Measurements from ENCODE around the gene TMEM95.
A peak's percentile ranks its signal among the peaks of the same experiment; 100 is the strongest.

Gene TMEM95

DNA sequence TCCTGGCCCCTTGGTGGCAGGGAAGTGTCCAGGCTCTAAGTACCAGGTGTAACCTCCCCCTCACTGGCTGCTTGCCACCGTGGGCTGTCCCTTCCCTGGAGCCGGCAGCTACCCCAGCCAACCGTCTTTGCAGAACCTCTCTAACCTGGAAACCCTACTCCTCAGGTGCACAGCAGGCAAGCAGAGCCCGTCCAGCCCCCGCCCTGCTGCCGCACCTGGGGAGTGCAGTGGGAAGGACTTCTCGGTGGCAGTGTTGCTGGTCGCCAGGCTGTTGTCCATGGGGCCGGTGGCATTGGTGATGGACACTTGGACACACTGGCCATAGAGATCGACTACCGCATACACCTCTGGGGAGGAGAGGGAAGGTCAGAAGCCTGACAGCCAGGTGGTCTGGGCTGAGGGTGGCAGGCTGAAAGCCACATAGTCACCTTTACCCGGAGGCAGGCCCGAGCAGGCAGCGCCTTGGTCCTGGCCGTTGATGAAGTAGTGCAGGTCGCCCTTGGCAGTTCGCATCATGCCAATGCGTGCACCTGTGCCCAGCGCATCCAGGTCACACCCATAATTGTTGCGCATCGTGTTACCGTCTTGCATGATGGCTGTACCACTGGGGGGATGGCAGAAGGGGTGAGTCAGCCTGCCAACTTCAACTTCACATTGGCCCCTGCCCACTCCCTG is 32.3 kb upstream of the TMEM95 start:
- DNase-seq (ENCODE audit: insufficient read length, low spot score) (peak; percentile 6), FAIRE-seq (no peak)
- TF ChIP-seq PAX5 (IDR thresholded peaks at IDR 0.05; ENCODE audit: insufficient read depth, low read length, severe bottlenecking) (no peak), SPI1 (IDR thresholded peaks at IDR 0.05; ENCODE audit: low read depth, low read length) (no peak)

DNA sequence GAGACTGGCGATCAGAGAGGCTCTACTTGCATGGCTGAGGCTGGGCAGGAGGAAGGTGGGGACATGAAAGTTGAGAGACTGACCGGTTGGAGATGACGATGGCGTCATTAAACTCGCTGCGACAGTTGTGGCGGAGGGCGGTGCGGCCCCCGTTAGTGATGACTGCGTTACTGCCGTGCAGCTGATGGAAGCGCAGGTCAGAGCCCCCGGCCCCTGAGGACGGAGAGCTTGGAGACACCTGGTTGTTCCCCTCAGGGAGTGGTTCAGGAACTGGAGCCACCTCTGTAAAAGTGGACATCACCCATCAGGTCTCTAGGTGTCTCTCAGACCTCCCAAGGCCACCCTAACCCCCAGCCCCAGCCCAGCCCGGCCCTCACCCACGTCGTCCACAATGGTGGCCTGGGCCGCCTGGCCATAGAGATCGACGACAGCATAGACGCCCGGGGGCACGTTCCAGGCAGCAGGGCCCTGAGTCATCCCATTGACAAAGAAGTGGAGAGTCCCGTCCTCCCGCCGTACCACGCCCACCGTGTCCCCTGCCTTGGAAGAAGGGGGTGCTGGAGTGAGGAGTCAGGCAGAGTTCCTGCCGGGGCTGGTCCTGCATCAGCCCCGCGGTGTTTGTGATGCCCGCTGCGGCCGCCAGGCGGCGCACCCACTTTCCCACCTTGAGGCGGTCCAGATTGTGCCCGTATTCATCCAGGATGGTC is 31.1 kb upstream of the TMEM95 start:
- no peak for TF ChIP-seq SPI1 (IDR thresholded peaks at IDR 0.05; ENCODE audit: low read depth, low read length)
- TF ChIP-seq TAF1 (IDR thresholded peaks at IDR 0.05; ENCODE audit: low read depth, low read length), result no peak
- TF ChIP-seq POU2F2 (IDR thresholded peaks at IDR 0.05; ENCODE audit: low read depth, low read length), result no peak
- no peak for TF ChIP-seq POLR2AphosphoS5 (IDR thresholded peaks at IDR 0.05; ENCODE audit: low read depth, low read length)
- TF ChIP-seq POLR2A (IDR thresholded peaks at IDR 0.05; ENCODE audit: low read depth, low read length), result no peak
- no peak for TF ChIP-seq PAX5 (IDR thresholded peaks at IDR 0.05; ENCODE audit: insufficient read depth, low read length, severe bottlenecking)
- FAIRE-seq (peak; percentile 90), DNase-seq (ENCODE audit: insufficient read length, low spot score) (peak; percentile 86)

DNA sequence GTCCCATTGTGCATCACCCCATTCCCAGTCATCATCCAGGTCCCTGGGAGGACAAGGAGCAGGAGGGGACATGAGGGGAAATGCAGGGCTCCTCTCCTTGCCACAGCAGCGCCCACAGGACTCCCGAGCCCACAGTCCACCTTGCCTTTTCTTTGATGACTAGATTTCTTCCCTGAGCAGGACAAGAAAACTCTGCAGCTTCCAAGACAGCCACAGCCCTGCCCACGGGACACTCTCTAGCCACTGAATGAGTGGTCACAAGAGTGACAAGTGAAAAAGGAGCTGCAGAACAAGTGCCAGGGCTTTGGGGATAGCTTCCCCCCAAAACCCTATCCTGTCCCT is 30.5 kb upstream of the TMEM95 start:
- no peak for DNase-seq (ENCODE audit: insufficient read length, low spot score)
- FAIRE-seq, result no peak
- TF ChIP-seq PAX5 (IDR thresholded peaks at IDR 0.05; ENCODE audit: insufficient read depth, low read length, severe bottlenecking) (no peak), POLR2A (IDR thresholded peaks at IDR 0.05; ENCODE audit: low read depth, low read length) (no peak), SPI1 (IDR thresholded peaks at IDR 0.05; ENCODE audit: low read depth, low read length) (no peak), POLR2AphosphoS5 (IDR thresholded peaks at IDR 0.05; ENCODE audit: low read depth, low read length) (no peak), POU2F2 (IDR thresholded peaks at IDR 0.05; ENCODE audit: low read depth, low read length) (no peak), TAF1 (IDR thresholded peaks at IDR 0.05; ENCODE audit: low read depth, low read length) (no peak)

DNA sequence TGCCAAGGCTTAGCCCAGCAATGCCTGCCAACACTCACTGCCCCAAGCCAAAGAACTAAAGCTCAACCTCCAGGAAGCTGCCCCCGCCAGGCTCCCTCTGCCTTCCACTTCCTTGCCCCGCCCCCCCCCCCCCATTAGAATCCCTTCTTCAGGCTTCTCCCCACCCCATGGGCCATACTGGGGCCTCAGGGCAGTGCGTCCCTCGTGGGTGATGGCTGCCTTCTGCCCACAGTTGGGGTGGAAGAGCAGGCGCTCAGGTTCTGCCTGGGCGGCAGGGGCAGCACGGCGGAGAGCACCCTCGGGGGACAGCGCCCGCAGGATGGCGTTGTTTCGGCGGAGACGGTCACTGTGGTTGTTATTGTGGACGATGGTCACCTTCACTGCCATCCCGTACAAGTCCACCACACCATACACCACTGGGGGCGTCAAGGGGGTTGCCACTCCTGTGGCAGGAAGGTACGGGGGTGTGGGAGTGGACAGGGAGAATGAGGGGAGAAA is 29.9 kb upstream of the TMEM95 start:
- TF ChIP-seq POLR2A (IDR thresholded peaks at IDR 0.05; ENCODE audit: low read depth, low read length) (no peak), POU2F2 (IDR thresholded peaks at IDR 0.05; ENCODE audit: low read depth, low read length) (no peak), PAX5 (IDR thresholded peaks at IDR 0.05; ENCODE audit: insufficient read depth, low read length, severe bottlenecking) (no peak), TAF1 (IDR thresholded peaks at IDR 0.05; ENCODE audit: low read depth, low read length) (no peak), SPI1 (IDR thresholded peaks at IDR 0.05; ENCODE audit: low read depth, low read length) (no peak), POLR2AphosphoS5 (IDR thresholded peaks at IDR 0.05; ENCODE audit: low read depth, low read length) (no peak)

DNA sequence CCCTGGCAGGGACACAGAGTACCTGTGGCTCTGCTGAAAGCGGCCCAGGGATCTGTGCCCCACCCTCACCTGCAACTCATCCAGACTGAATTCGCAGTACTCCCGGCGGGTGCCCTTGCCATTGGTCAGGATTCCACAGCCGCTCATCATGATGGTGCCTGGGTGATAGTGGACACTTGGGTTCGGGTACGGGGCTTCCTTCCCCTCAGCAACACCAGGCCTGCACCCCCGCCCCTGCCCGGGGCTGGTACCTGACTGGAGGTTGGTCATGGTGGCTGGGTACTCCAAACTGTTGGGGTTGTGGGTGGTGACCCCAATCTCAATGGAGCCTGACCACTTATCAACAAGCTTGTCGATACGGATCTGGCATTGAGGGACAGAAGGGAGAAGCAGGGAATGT is 28.8 kb upstream of the TMEM95 start:
- FAIRE-seq (no peak), DNase-seq (ENCODE audit: insufficient read length, low spot score) (no peak)
- TF ChIP-seq PAX5 (IDR thresholded peaks at IDR 0.05; ENCODE audit: insufficient read depth, low read length, severe bottlenecking) (no peak), SPI1 (IDR thresholded peaks at IDR 0.05; ENCODE audit: low read depth, low read length) (no peak), TAF1 (IDR thresholded peaks at IDR 0.05; ENCODE audit: low read depth, low read length) (no peak), POLR2AphosphoS5 (IDR thresholded peaks at IDR 0.05; ENCODE audit: low read depth, low read length) (no peak), POLR2A (IDR thresholded peaks at IDR 0.05; ENCODE audit: low read depth, low read length) (no peak), POU2F2 (IDR thresholded peaks at IDR 0.05; ENCODE audit: low read depth, low read length) (no peak)

More for the DNA sequence above, 29.9 kb upstream of the TMEM95 start:
- no peak for DNase-seq (ENCODE audit: insufficient read length, low spot score)
- FAIRE-seq, result no peak

DNA sequence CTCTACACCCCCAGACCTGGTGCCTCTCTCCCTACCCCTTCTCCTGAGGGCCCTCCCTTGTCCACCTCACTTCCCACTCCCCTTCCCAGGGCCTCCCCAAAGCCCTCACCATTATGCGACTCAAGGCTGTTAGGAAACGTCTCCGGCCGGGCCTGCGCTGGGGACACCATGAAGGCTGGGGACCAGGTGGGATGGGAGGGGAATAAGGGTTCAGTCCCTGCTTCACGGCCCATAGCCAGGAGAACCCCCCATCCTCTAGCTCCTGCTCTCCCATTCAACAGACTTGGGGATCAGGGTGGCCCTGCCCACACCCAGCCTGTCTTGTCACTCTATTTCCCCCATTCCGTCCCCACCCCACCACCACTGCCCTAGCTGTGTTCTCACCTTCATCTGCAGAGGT is 27.9 kb upstream of the TMEM95 start:
- FAIRE-seq, result no peak
- TF ChIP-seq POLR2A (IDR thresholded peaks at IDR 0.05; ENCODE audit: low read depth, low read length) (no peak), TAF1 (IDR thresholded peaks at IDR 0.05; ENCODE audit: low read depth, low read length) (no peak), POU2F2 (IDR thresholded peaks at IDR 0.05; ENCODE audit: low read depth, low read length) (no peak)

DNA sequence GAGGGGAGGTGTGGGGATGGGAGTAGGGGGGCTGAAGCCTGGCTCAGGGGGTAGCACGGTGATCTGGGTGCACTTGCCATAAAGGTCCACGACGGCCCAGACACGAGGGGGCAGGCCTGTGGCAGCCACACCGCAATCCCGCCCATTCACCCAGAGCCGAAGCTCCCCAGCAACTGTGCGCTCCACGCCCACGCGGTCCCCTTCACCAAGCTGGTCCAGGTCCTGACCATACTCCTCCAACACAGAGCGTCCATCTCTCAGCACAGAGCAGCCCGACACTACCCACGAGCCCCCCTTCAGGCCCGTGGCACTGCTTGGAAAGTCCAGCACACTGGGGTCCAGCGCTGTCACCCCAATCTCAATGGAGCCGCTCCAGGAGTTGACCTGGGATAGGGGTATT is 27.5 kb upstream of the TMEM95 start:
- no peak for DNase-seq (ENCODE audit: insufficient read length, low spot score)
- TF ChIP-seq SPI1 (IDR thresholded peaks at IDR 0.05; ENCODE audit: low read depth, low read length) (no peak), POU2F2 (IDR thresholded peaks at IDR 0.05; ENCODE audit: low read depth, low read length) (no peak), TAF1 (IDR thresholded peaks at IDR 0.05; ENCODE audit: low read depth, low read length) (no peak), PAX5 (IDR thresholded peaks at IDR 0.05; ENCODE audit: insufficient read depth, low read length, severe bottlenecking) (no peak), POLR2A (IDR thresholded peaks at IDR 0.05; ENCODE audit: low read depth, low read length) (no peak), POLR2AphosphoS5 (IDR thresholded peaks at IDR 0.05; ENCODE audit: low read depth, low read length) (no peak)
- no peak for FAIRE-seq

More for the DNA sequence above, 27.9 kb upstream of the TMEM95 start:
- no peak for DNase-seq (ENCODE audit: insufficient read length, low spot score)

DNA sequence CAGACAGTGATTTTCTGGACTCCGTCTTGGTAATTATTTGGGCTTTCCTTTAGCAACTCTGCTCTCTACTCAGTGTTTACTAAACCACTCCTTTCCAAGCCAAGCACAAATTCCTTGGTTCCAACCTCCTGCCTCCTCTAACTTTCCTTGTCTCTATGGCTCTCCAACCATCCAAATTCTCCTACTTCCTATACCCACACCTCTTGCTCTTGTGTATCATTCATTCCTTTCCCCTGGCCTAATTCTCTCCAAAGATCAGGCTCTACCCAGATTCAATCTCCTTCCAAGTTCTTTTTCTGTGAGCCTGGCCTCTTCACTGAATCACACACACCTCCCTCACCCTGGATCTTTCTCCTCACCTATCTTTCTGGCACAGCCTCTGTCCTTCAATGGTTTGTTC is 26.9 kb upstream of the TMEM95 start:
- FAIRE-seq (no peak), DNase-seq (ENCODE audit: insufficient read length, low spot score) (no peak)
- TF ChIP-seq SPI1 (IDR thresholded peaks at IDR 0.05; ENCODE audit: low read depth, low read length) (no peak), POLR2A (IDR thresholded peaks at IDR 0.05; ENCODE audit: low read depth, low read length) (no peak), POLR2AphosphoS5 (IDR thresholded peaks at IDR 0.05; ENCODE audit: low read depth, low read length) (no peak), POU2F2 (IDR thresholded peaks at IDR 0.05; ENCODE audit: low read depth, low read length) (no peak), TAF1 (IDR thresholded peaks at IDR 0.05; ENCODE audit: low read depth, low read length) (no peak), PAX5 (IDR thresholded peaks at IDR 0.05; ENCODE audit: insufficient read depth, low read length, severe bottlenecking) (no peak)

DNA sequence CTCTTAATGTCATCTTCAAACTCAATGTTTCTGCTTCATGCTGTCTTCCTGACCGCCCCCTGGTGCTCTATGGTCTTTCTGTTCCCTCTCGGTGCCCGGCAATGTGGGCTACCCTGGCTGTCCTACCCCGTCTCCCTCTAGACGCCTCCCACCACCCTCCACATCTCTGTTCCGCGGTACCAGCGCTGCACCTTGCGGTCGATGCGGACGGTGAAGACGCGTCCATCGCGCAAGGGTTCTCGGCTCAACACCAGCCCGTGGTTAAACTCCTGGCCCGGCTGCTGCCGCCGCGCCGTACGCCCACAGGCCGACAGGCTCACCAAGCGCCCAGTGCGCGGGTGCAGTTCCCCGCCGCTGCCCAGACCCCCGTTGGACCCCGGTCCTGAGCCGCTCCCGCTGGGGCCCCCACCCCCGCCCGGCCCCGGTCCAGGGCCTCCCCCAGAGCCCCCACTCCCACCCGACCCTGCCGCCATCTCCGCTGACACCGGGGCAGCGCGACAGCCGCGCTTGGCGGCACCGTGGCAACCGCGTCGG is 26.0 kb upstream of the TMEM95 start, which contains the start of gene NEURL4:
Gene NEURL4 (minus strand): TSS at position 496 of the 534 bp plus-strand sequence. CDS start 23 bp downstream, at position 473.
- no peak for DNase-seq (ENCODE audit: insufficient read length, low spot score)
- TF ChIP-seq TAF1 (IDR thresholded peaks at IDR 0.05; ENCODE audit: low read depth, low read length), result no peak
- no peak for TF ChIP-seq POU2F2 (IDR thresholded peaks at IDR 0.05; ENCODE audit: low read depth, low read length)
- TF ChIP-seq POLR2AphosphoS5 (IDR thresholded peaks at IDR 0.05; ENCODE audit: low read depth, low read length), result no peak
- TF ChIP-seq POLR2A (IDR thresholded peaks at IDR 0.05; ENCODE audit: low read depth, low read length), result no peak
- no peak for TF ChIP-seq PAX5 (IDR thresholded peaks at IDR 0.05; ENCODE audit: insufficient read depth, low read length, severe bottlenecking)
- no peak for TF ChIP-seq SPI1 (IDR thresholded peaks at IDR 0.05; ENCODE audit: low read depth, low read length)
- FAIRE-seq, result no peak

Measured in GM12891 (cell line).